ENCODE results near the gene SURF4.
"Not testable (repeated sequence)": the region's sequence is repeated elsewhere in the genome, so short reads cannot be mapped to it uniquely, and the experiment has no call there.

DNA sequence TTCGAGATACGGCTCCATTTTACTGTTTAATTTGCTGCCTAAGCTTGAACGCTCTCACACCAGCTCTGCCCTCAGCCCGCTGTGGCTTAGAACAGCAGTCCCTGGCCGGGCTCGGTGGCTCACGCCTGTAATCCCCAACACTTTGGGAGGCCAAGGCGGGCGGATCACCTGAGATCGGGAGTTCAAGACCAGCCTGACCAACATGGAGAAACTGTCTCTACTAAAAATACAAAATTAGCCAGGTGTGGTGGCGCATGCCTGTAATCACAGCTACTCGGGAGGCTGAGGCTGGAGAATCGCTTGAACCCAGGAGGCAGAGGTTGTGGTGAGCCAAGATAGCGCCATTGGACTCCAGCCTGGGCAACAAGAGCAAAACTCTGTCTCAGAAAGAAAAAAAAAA lies 1.4 kb upstream of the SURF4 start:
- TF ChIP-seq, protein P1, sequence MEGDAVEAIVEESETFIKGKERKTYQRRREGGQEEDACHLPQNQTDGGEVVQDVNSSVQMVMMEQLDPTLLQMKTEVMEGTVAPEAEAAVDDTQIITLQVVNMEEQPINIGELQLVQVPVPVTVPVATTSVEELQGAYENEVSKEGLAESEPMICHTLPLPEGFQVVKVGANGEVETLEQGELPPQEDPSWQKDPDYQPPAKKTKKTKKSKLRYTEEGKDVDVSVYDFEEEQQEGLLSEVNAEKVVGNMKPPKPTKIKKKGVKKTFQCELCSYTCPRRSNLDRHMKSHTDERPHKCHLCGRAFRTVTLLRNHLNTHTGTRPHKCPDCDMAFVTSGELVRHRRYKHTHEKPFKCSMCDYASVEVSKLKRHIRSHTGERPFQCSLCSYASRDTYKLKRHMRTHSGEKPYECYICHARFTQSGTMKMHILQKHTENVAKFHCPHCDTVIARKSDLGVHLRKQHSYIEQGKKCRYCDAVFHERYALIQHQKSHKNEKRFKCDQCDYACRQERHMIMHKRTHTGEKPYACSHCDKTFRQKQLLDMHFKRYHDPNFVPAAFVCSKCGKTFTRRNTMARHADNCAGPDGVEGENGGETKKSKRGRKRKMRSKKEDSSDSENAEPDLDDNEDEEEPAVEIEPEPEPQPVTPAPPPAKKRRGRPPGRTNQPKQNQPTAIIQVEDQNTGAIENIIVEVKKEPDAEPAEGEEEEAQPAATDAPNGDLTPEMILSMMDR (conservative IDR thresholded peaks at IDR 0.05; ENCODE audit: low read length), result not testable (repeated sequence)
- not testable (repeated sequence) for TF ChIP-seq EZH2phosphoT487 (IDR thresholded peaks at IDR 0.05; ENCODE audit: borderline replicate concordance)

Measured in Loucy (cell line).